ENCODE measurements around the gene VPS54. TPM values are rescaled to one million over a fixed set of nuclear protein-coding genes. Genes with fewer than 3 reads are reported as not detected.

VPS54 gene
- total RNA-seq, 1 experiment from 2014 or later, result 12.4 TPM

GRCh38 chr2:64062840-64063239 lies 43.6 kb upstream of the VPS54 start (continued):
- TF ChIP-seq, protein P1, sequence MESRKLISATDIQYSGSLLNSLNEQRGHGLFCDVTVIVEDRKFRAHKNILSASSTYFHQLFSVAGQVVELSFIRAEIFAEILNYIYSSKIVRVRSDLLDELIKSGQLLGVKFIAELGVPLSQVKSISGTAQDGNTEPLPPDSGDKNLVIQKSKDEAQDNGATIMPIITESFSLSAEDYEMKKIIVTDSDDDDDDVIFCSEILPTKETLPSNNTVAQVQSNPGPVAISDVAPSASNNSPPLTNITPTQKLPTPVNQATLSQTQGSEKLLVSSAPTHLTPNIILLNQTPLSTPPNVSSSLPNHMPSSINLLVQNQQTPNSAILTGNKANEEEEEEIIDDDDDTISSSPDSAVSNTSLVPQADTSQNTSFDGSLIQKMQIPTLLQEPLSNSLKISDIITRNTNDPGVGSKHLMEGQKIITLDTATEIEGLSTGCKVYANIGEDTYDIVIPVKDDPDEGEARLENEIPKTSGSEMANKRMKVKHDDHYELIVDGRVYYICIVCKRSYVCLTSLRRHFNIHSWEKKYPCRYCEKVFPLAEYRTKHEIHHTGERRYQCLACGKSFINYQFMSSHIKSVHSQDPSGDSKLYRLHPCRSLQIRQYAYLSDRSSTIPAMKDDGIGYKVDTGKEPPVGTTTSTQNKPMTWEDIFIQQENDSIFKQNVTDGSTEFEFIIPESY (IDR thresholded peaks at IDR 0.05; ENCODE audit: extremely low read depth, insufficient replicate concordance, low read length), result no peak
- no peak for TF ChIP-seq FOSL1 (IDR thresholded peaks at IDR 0.05; ENCODE audit: low read depth)
- TF ChIP-seq CEBPB (IDR thresholded peaks at IDR 0.05; ENCODE audit: low read depth), result no peak
- TF ChIP-seq POLR2AphosphoS5 (IDR thresholded peaks at IDR 0.05; ENCODE audit: low read depth, low read length), result no peak
- TF ChIP-seq SIN3A (IDR thresholded peaks at IDR 0.05; ENCODE audit: low read depth), result no peak
- no peak for TF ChIP-seq RAD21 (IDR thresholded peaks at IDR 0.05; ENCODE audit: low read depth)

DNA sequence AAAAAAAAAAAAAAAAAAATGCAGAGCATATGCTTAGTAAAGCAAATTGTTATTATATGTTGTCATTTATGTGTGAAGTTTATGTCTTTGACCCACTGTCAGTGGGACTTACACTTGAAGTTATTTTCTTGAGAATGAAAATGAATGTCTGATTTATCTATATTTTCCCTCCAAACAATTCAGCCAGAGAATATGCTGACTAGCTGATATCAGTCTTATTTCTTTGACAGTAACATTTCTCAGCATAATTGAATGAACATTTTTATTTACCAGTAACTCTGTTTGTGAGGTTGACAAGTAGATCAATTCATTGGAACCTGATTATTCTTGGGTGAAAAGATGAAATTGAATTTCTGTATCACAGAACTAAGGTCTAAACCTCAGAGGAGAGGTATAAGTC lies 40.0 kb upstream of the VPS54 start:
- intact Hi-C loops (cut with micrococcal nuclease), result no loop called here
- Histone ChIP-seq H3K9me3 (ENCODE audit: control insufficient read depth in 1 of 2, insufficient read depth in 1 of 2, low read depth in 1 of 2, low read length in 2 of 2) (no peaks in the 10 kb centered on the region), H3K4me1 (ENCODE audit: control insufficient read depth in 1 of 2, insufficient read depth in 2 of 2, low read length in 2 of 2) (no peaks in the 10 kb centered on the region), H3K27me3 (ENCODE audit: insufficient read depth, low read length) (no peaks in the 10 kb centered on the region), H3K36me3 (ENCODE audit: control insufficient read depth in 1 of 2, insufficient read depth in 2 of 2, low read length in 2 of 2) (no peaks in the 10 kb centered on the region), H3K79me2 (ENCODE audit: insufficient read depth, low read length) (no peaks in the 10 kb centered on the region), H3K4me2 (ENCODE audit: low read length) (no peak overlapping the region), H3K4me3 (replicated peaks in 1 of 2; ENCODE audit: low read depth in 1 of 2, low read length in 2 of 2) (no peak overlapping the region), H2AFZ (ENCODE audit: low read depth, low read length, poor library complexity, severe bottlenecking) (no peak overlapping the region), H3K27ac (ENCODE audit: low read depth, low read length) (no peak overlapping the region), H3K9me2 (ENCODE audit: insufficient read depth) (no peaks in the 10 kb centered on the region), H4K20me1 (ENCODE audit: insufficient read depth) (no peaks in the 10 kb centered on the region), H3K9ac (ENCODE audit: low read length) (no peak overlapping the region)
- no TSS peak for BruUV-seq (replicated peaks)
- POLR2A ChIA-PET, result no interaction called here
- TF ChIP-seq JUND (IDR thresholded peaks at IDR 0.05), result no peak
- no peak for TF ChIP-seq MAX (IDR thresholded peaks at IDR 0.05)
- TF ChIP-seq FOSL1 (IDR thresholded peaks at IDR 0.05; ENCODE audit: low read depth), result no peak
- no peak for TF ChIP-seq EZH2phosphoT487 (IDR thresholded peaks at IDR 0.05; ENCODE audit: borderline replicate concordance)
- no peak for TF ChIP-seq REST (IDR thresholded peaks at IDR 0.05; ENCODE audit: low read depth)
- no peak for TF ChIP-seq ELF1 (IDR thresholded peaks at IDR 0.05; ENCODE audit: borderline replicate concordance, low read depth)
- no peak for TF ChIP-seq POLR2A (IDR thresholded peaks at IDR 0.05; ENCODE audit: borderline replicate concordance, extremely low read depth, insufficient read depth, insufficient read length)
- TF ChIP-seq CEBPB (IDR thresholded peaks at IDR 0.05; ENCODE audit: low read depth), result no peak
- TF ChIP-seq EZH2 (IDR thresholded peaks at IDR 0.05), result no peak
- TF ChIP-seq, protein P1 (IDR thresholded peaks at IDR 0.05; ENCODE audit: extremely low read depth, insufficient replicate concordance, low read length), result no peak
- no peak for TF ChIP-seq CBX3 (IDR thresholded peaks at IDR 0.05; ENCODE audit: low read depth)
- TF ChIP-seq SRF (IDR thresholded peaks at IDR 0.05; ENCODE audit: low read depth), result no peak
- TF ChIP-seq SP1 (IDR thresholded peaks at IDR 0.05; ENCODE audit: low read depth), result no peak
- TF ChIP-seq EGR1 (IDR thresholded peaks at IDR 0.05; ENCODE audit: low read depth), result no peak
- DNase-seq (ENCODE audit: low read depth, low spot score), result no peak
- RAD21 ChIA-PET (ENCODE audit: low non-redundant PET in 1 of 2, low total read pairs in 2 of 2, uncharacterized antibody in 2 of 2, unreplicated experiment in 2 of 2), result no interaction called here
- no peak for ATAC-seq
- CTCF ChIA-PET, result no interaction called here
